Neural cell (in vitro differentiated cells): ENCODE results near the gene PFN3. TPM values are rescaled to one million over a fixed set of nuclear protein-coding genes. Genes with fewer than 3 reads are reported as not detected.

Experiments used
- H2AFZ ChIP-seq: fragments of 200-600, 300-800 bp; sonication (generic), shearing (Covaris generic); 2 replicates; pipeline ENCODE4 v1.6.0; 2014; ENCODE audit warnings: low read depth, mild to moderate bottlenecking, antibody characterized with exemption, low read length, moderate library complexity
- H3F3A ChIP-seq: fragments of 200-600 bp; shearing (Covaris generic); 2 replicates; pipeline ENCODE4 v1.6.1; 2016; ENCODE audit warnings: mild to moderate bottlenecking, moderate library complexity, mixed read lengths, antibody characterized with exemption, low read length; ENCODE audit not compliant: insufficient read depth, poor library complexity, severe bottlenecking
- H3K27ac ChIP-seq: fragments of 200-600, 300-800 bp; sonication (generic), shearing (Covaris generic); 2 replicates; pipeline ENCODE4 v1.5.1; 2014; ENCODE audit warnings: mild to moderate bottlenecking, low read length, moderate library complexity
- H3K27me3 ChIP-seq: fragments of 300-800, 200-600 bp; sonication (generic), shearing (Covaris generic); 2 replicates; pipeline ENCODE4 v1.6.0; 2014; ENCODE audit warnings: mild to moderate bottlenecking, low read depth, low read length, moderate library complexity; ENCODE audit not compliant: insufficient read depth
- H3K36me3 ChIP-seq: fragments of 300-800, 200-600 bp; sonication (generic), shearing (Covaris generic); 2 replicates; pipeline ENCODE4 v1.5.1; 2014; ENCODE audit warnings: mild to moderate bottlenecking, antibody characterized with exemption, low read length, moderate library complexity; ENCODE audit not compliant: insufficient read depth
- H3K4me2 ChIP-seq: fragments of 300-800, 200-600 bp; sonication (generic), shearing (Covaris generic); 2 replicates; pipeline ENCODE4 v1.6.0; 2014; ENCODE audit warnings: mild to moderate bottlenecking, low read length
- H3K4me3 ChIP-seq: fragments of 300-800, 200-600 bp; sonication (generic), shearing (Covaris generic); 2 replicates; pipeline ENCODE4 v1.5.1; 2014; ENCODE audit warnings: mild to moderate bottlenecking, low read length, moderate library complexity
- H3K79me2 ChIP-seq: fragments of 200-600 bp; shearing (Covaris generic); replicated peaks from 2 replicates; pipeline ENCODE4 v1.6.0; 2014; ENCODE audit warnings: mild to moderate bottlenecking, low read length, moderate library complexity; ENCODE audit not compliant: insufficient read depth
- H3K9ac ChIP-seq: fragments of 300-800, 200-600 bp; sonication (generic), shearing (Covaris generic); 2 replicates; pipeline ENCODE4 v1.6.1; 2016; ENCODE audit warnings: mild to moderate bottlenecking, low read length, mixed read lengths
- H3K9me2 ChIP-seq: fragments of 200-600 bp; shearing (Covaris generic); 2 replicates; pipeline ENCODE4 v1.6.1; 2016; ENCODE audit warnings: mild to moderate bottlenecking, low read length, mixed read lengths; ENCODE audit not compliant: insufficient read depth
- H3K9me3 ChIP-seq: fragments of 200-600, 300-800 bp; sonication (generic), shearing (Covaris generic); 2 replicates; pipeline ENCODE4 v1.6.1; 2016; ENCODE audit warnings: mild to moderate bottlenecking, mixed run types, low read length, moderate library complexity, mixed read lengths
- H4K20me1 ChIP-seq: fragments of 200-600 bp; shearing (Covaris generic); 2 replicates; pipeline ENCODE4 v1.6.1; 2016; ENCODE audit warnings: mild to moderate bottlenecking, mixed run types; ENCODE audit not compliant: insufficient read depth
- CTCF ChIP-seq: fragments of 450-650 bp; IDR thresholded peaks from 2 replicates; pipeline ENCODE4 v1.5.1; 2014; ENCODE audit warnings: antibody characterized with exemption, mild to moderate bottlenecking, moderate library complexity; ENCODE audit not compliant: poor library complexity, severe bottlenecking
- EP300 ChIP-seq: fragments of 450-650 bp; conservative IDR thresholded peaks from 2 replicates; pipeline ENCODE4 v1.6.1; 2014; ENCODE audit warnings: antibody characterized with exemption, mild to moderate bottlenecking, moderate library complexity; ENCODE audit not compliant: poor library complexity, severe bottlenecking
- EZH2 ChIP-seq: fragments of 200-600, 300-800 bp; shearing (Covaris generic), sonication (generic); IDR thresholded peaks from 2 replicates; pipeline ENCODE4 v1.6.1; 2014; ENCODE audit warnings: antibody characterized with exemption, low read length, borderline replicate concordance, mild to moderate bottlenecking; ENCODE audit not compliant: insufficient read depth, poor library complexity, severe bottlenecking
- MXI1 ChIP-seq: fragments of 450-650 bp; conservative IDR thresholded peaks from 2 replicates; pipeline ENCODE4 v1.6.1; 2014; ENCODE audit warnings: antibody characterized with exemption, mild to moderate bottlenecking; ENCODE audit not compliant: poor library complexity, severe bottlenecking
- POLR2AphosphoS5 ChIP-seq: IDR thresholded peaks from 2 replicates; pipeline ENCODE4 v1.6.1; 2012
- RAD21 ChIP-seq: fragments of 450-650 bp; conservative IDR thresholded peaks from 2 replicates; pipeline ENCODE4 v1.6.1; 2014; ENCODE audit warnings: antibody characterized with exemption, mild to moderate bottlenecking, moderate library complexity
- REST ChIP-seq: IDR thresholded peaks from 2 replicates; pipeline ENCODE4 v1.6.1; 2012; ENCODE audit warnings: borderline replicate concordance
- SMC3 ChIP-seq: fragments of 450-650 bp; conservative IDR thresholded peaks from 2 replicates; pipeline ENCODE4 v1.6.1; 2014; ENCODE audit warnings: antibody characterized with exemption, mild to moderate bottlenecking, moderate library complexity; ENCODE audit not compliant: poor library complexity
- TAF1 ChIP-seq: IDR thresholded peaks from 2 replicates; pipeline ENCODE4 v1.6.1; 2012; ENCODE audit warnings: low read depth
- polyA plus RNA-seq: library from polyadenylated mRNA; depleted of rRNA; stranded (reverse); fragments of >200 nt; gene quantifications from 2 replicates; pipeline ENCODE4 v1.2.3, GENCODE V29; 2014

PFN3 gene
- polyA plus RNA-seq, 1 donor from 2014 or later = not detected

- H3K36me3 ChIP-seq = no peaks in the 10 kb centered on the region
Observed at GRCh38 chr5:177369645-177370440, 30.6 kb downstream of the PFN3 start.

More at GRCh38 chr5:177369645-177370440, 30.6 kb downstream of the PFN3 start:
- Histone ChIP-seq H4K20me1 (no peaks in the 10 kb centered on the region), H3K4me2 (no peak overlapping the region), H3K79me2 (no peaks in the 10 kb centered on the region), H3K9me2 (no peaks in the 10 kb centered on the region), H3K27ac (no peak overlapping the region), H3K4me3 (no peak overlapping the region), H3K27me3 (peaks cover 4% of the 10 kb centered on the region), H2AFZ (no peak overlapping the region), H3F3A (no peaks in the 10 kb centered on the region), H3K9ac (no peak overlapping the region), H3K9me3 (no peaks in the 10 kb centered on the region)
- TF ChIP-seq RAD21 (no peak), MXI1 (no peak), SMC3 (no peak), EZH2 (no peak), EP300 (no peak), CTCF (no peak), REST (no peak), POLR2AphosphoS5 (no peak), TAF1 (no peak)
